HG03439 (cell line): ENCODE measurements around the gene RAB40C.

Experiments used
- ATAC-seq: cut with Tn5 transposase; IDR thresholded peaks from one replicate; pipeline ENCODE4 v1.9.1; 2021; ENCODE audit warnings: mild to moderate bottlenecking, moderate library complexity; ENCODE audit not compliant: unreplicated experiment

Gene RAB40C

GRCh38 chr16:678209-678857 is 88.5 kb downstream of the RAB40C start:
- ATAC-seq: no peak
